Progenitor cell of endocrine pancreas (in vitro differentiated cells): Measurements from ENCODE around the gene OSBPL9. TPM values are rescaled to one million over a fixed set of nuclear protein-coding genes. Genes with fewer than 3 reads are reported as not detected.

ENCODE experiments used
- DNase-seq: peaks from one replicate; pipeline ENCODE4 v3.0.0; 2021; ENCODE audit warnings: low spot score; ENCODE audit not compliant: unreplicated experiment
- H3K27ac Mint-ChIP-seq: 2 replicates; pipeline ENCODE4 v1.8.0; 2021; ENCODE audit warnings: mild to moderate bottlenecking, moderate library complexity, mixed read lengths
- H3K27me3 Mint-ChIP-seq: 2 replicates; pipeline ENCODE4 v1.8.0; 2021; ENCODE audit warnings: mixed read lengths
- H3K36me3 Mint-ChIP-seq: 2 replicates; pipeline ENCODE4 v1.8.0; 2022; ENCODE audit warnings: mixed read lengths; ENCODE audit not compliant: insufficient read depth
- H3K4me1 Mint-ChIP-seq: 2 replicates; pipeline ENCODE4 v1.8.0; 2021; ENCODE audit warnings: low read depth, mixed read lengths
- H3K4me3 Mint-ChIP-seq: 2 replicates; pipeline ENCODE4 v1.8.0; 2021; ENCODE audit warnings: low read depth, mild to moderate bottlenecking, moderate library complexity, mixed read lengths
- H3K9me3 Mint-ChIP-seq: 2 replicates; pipeline ENCODE4 v1.8.0; 2021; ENCODE audit warnings: low read depth, mixed read lengths
- microRNA-seq: library from miRNA; unstranded; fragments of <30 nt; microRNA quantifications from one replicate; pipeline ENCODE4 v1.1.0, GENCODE V29; 2020; ENCODE audit warnings: borderline number of aligned reads; ENCODE audit not compliant: unreplicated experiment
- total RNA-seq: library from RNA; stranded (reverse); gene quantifications from 2 replicates; pipeline ENCODE4 v1.2.1, GENCODE V29; 2021
- TF ChIP-seq, protein P1 (sequence below): fragments of 200-600 bp; sonication (generic); IDR thresholded peaks from one replicate; pipeline ENCODE4 v1.5.0; 2021; ENCODE audit warnings: antibody characterized with exemption, mild to moderate bottlenecking; ENCODE audit not compliant: unreplicated experiment

The OSBPL9 gene
- total RNA-seq, 1 donor from 2014 or later: 138 TPM

GRCh38 chr1:51833700-51834099, 216.8 kb downstream of the OSBPL9 start:
- H3K4me3 Mint-ChIP-seq: no peak overlapping the region
- H3K27me3 Mint-ChIP-seq: no peaks in the 10 kb centered on the region
- H3K9me3 Mint-ChIP-seq: no peaks in the 10 kb centered on the region
- TF ChIP-seq, protein P1, sequence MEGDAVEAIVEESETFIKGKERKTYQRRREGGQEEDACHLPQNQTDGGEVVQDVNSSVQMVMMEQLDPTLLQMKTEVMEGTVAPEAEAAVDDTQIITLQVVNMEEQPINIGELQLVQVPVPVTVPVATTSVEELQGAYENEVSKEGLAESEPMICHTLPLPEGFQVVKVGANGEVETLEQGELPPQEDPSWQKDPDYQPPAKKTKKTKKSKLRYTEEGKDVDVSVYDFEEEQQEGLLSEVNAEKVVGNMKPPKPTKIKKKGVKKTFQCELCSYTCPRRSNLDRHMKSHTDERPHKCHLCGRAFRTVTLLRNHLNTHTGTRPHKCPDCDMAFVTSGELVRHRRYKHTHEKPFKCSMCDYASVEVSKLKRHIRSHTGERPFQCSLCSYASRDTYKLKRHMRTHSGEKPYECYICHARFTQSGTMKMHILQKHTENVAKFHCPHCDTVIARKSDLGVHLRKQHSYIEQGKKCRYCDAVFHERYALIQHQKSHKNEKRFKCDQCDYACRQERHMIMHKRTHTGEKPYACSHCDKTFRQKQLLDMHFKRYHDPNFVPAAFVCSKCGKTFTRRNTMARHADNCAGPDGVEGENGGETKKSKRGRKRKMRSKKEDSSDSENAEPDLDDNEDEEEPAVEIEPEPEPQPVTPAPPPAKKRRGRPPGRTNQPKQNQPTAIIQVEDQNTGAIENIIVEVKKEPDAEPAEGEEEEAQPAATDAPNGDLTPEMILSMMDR: no peak
- H3K27ac Mint-ChIP-seq: no peak overlapping the region
- peaks cover 27% of the 10 kb centered on the region for H3K36me3 Mint-ChIP-seq
- DNase-seq: no peak
- H3K4me1 Mint-ChIP-seq: no peaks in the 10 kb centered on the region

DNA sequence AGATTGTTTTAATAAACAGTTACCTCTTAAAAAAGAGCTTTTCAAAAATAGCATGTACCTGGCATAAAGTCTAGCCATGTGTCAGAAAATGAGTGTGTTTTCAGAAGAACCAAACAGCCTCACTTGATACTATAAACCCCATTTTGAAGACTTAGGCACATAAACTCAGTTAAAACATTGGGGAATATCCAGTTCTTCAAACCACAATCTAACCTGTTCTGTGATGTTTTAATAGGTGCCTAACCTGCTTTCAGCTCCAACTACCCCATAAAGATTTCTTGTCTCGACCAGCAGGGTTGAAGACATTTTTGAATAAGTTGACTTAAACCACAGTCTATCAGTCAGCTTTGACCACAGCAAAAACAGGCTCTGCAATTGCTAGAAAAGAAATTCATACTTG, 220.4 kb downstream of the OSBPL9 start:
- Mint-ChIP-seq H3K27me3 (no peaks in the 10 kb centered on the region), H3K4me1 (peaks cover 3% of the 10 kb centered on the region), H3K9me3 (no peaks in the 10 kb centered on the region), H3K36me3 (peaks cover 19% of the 10 kb centered on the region), H3K27ac (peak overlapping the region; percentile 52), H3K4me3 (no peak overlapping the region)
- no peak for DNase-seq
- TF ChIP-seq, protein P1: no peak

Small RNA genes lying within 50 kb of the gene (microRNA-seq; reads per million reads assigned to microRNA genes)
- not detected for gene MIR761

Other genes starting within 250 kb of the OSBPL9 start
- 62.7 and 63.8 TPM in 2 replicates for gene EPS15, start 97.8 kb upstream of the OSBPL9 start, total RNA-seq